HG03103 (cell line): ENCODE results near the gene PLEKHF1.

ENCODE experiments used
- ATAC-seq: cut with Tn5 transposase; IDR thresholded peaks from one replicate; pipeline ENCODE4 v1.9.1; 2021; ENCODE audit warnings: low read depth; ENCODE audit not compliant: unreplicated experiment

The PLEKHF1 gene

DNA sequence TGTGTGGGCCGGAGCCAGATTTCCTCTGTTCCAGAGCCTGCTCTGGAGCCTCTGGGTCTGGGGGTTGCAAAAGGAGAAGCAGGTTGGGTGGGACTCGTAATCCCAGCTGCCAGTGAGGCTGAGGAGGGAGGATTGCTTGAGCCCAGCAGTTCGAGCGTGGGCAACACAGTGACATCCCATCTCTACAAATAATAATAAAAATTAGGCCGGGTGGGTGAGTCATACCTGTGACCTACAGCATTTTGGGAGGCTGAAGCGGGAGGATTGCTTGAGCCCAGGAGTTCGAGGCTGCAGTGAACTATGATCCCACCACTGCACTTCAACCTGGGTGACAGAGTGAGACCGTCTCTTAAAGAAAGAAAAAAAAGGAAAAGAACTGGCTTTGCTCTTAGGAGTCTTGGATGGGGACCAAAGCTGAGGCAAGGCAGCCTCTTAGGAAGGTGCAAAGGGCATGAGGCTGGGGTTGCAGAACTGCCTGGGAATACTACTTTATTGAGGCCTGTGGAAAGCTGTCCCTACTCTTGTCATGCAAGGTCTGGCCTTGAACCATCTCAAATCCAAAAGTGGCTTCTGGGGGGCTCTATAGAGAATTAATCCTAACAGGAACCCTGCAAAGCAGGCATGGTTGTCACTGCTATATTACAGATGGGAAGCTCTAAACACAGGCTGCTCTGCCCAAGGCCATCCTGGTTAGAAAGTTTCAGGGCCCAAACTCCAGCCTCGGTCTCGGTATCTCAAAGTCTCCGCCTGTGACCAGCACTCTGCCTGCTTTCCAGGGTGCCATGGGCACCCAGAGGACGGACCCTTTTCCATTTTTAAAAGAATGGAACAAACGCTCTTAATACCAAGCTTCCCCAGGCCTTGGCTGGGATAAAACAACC is 50.7 kb downstream of the PLEKHF1 start:
- ATAC-seq: no peak

DNA sequence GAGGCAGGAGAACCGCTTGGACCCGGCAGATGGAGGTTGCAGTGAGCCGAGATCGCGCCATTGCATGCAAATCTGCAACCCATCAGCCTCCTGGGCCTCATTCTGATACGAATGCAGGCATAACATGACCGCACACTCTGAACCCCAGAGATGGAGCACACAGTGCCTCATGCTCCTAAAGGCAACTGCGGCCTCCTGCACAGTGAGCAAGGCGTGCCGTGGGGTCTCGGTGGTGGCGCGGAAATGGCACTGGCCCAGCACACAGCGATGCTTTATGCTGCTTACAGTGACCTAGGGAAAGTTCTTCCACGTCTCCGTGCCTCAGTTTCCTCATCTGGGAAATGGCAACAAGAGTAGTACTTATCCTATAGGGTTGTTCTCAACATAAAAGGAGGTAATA is 51.8 kb downstream of the PLEKHF1 start:
- no peak for ATAC-seq

DNA sequence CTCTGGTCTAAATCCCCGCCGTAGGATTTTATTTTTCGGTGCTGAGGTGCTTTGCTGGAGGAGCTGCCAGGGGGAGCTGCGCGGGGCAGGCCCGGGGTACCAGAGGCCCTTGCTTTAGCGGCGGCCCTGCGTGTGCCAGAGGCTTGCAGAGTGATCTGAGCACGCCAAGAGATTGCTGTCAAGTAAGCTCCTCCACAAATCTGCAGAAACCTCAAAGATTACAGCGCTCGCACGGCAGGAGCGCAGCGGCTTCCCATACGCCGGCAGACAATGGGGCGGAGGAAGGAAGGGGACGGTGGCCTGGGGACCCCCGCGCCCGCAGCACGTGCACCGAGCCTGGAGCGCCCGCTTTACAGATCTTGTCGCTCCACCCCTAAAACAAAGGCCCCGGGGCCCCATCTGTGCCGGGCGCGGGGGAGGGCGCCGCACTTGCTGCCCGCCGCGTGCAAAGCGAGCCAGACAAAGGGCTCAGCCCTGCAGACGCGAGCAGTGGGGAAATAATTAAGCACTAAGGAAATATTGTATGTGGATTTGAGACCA is 58.9 kb downstream of the PLEKHF1 start:
- ATAC-seq: no peak

DNA sequence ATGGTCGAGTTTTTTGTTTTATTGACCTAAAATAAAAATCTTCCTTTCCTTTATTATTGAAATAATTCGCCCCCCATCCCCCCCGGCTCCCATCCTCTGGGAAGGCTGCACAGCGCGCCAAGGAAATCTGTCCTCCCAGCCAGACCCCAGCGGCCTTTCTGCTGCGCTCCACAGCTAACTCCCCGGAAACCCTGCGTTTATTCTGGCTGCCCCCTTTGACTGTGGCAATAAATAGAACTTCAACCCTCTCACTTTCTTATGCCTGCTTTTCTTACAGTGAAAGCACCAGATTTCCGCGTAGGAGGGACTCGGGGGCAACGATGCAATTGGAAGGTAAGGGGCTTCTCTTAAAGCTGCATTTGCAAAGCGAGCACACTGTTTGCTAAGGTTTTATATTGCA is 59.5 kb downstream of the PLEKHF1 start:
- no peak for ATAC-seq
